ENCODE measurements around the gene TRAK2.

Gene TRAK2

GRCh38 chr2:201466050-201466675 is 14.9 kb upstream of the TRAK2 start:
- TF ChIP-seq, protein P1, sequence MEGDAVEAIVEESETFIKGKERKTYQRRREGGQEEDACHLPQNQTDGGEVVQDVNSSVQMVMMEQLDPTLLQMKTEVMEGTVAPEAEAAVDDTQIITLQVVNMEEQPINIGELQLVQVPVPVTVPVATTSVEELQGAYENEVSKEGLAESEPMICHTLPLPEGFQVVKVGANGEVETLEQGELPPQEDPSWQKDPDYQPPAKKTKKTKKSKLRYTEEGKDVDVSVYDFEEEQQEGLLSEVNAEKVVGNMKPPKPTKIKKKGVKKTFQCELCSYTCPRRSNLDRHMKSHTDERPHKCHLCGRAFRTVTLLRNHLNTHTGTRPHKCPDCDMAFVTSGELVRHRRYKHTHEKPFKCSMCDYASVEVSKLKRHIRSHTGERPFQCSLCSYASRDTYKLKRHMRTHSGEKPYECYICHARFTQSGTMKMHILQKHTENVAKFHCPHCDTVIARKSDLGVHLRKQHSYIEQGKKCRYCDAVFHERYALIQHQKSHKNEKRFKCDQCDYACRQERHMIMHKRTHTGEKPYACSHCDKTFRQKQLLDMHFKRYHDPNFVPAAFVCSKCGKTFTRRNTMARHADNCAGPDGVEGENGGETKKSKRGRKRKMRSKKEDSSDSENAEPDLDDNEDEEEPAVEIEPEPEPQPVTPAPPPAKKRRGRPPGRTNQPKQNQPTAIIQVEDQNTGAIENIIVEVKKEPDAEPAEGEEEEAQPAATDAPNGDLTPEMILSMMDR (IDR thresholded peaks at IDR 0.05; ENCODE audit: low read depth, low read length, missing control alignments): no peak
- no peak overlapping the region; the same call in 1 of the 2 replicates for H3K4me3 ChIP-seq (replicated peaks; ENCODE audit: low read depth, low read length)
- peak; percentile 71 for DNase-seq (ENCODE audit: extremely low read depth, low read depth)

- DNase-seq (ENCODE audit: extremely low read depth, low read depth): no peak
- TF ChIP-seq, protein P1 (IDR thresholded peaks at IDR 0.05; ENCODE audit: low read depth, low read length, missing control alignments): no peak
Measured at GRCh38 chr2:201465524-201465971, 14.3 kb upstream of the TRAK2 start.

GRCh38 chr2:201464547-201464946 is 13.3 kb upstream of the TRAK2 start:
- no peak overlapping the region for H3K4me3 ChIP-seq (replicated peaks; ENCODE audit: low read depth, low read length)
- TF ChIP-seq, protein P1 (IDR thresholded peaks at IDR 0.05; ENCODE audit: low read depth, low read length, missing control alignments): no peak
- DNase-seq (ENCODE audit: extremely low read depth, low read depth): no peak

More at GRCh38 chr2:201465524-201465971, 14.3 kb upstream of the TRAK2 start:
- no peak overlapping the region for H3K4me3 ChIP-seq (replicated peaks; ENCODE audit: low read depth, low read length)

DNA sequence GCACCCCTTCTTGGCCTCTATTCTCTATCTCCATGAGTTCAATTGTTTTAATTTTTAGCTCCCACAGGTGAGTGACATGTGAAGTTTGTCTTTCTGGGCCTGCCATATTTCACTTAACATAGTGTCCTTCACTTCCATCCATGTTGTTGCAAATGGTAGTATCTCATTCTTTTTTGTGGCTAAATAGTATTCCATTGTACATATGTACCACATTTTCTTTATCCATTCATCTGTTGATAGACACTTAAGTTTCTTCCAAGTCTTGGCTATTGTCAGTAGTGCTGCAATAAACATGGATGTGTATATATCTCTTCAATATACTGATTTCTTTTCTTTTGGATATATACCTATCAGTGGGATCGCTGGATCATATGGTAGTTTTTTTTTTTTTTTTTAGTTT is 9.3 kb upstream of the TRAK2 start:
- TF ChIP-seq, protein P1 (IDR thresholded peaks at IDR 0.05; ENCODE audit: low read depth, low read length, missing control alignments): no peak
- H3K4me3 ChIP-seq (replicated peaks; ENCODE audit: low read depth, low read length): no peak overlapping the region
- DNase-seq (ENCODE audit: extremely low read depth, low read depth): no peak

GRCh38 chr2:201458381-201458780 is 7.1 kb upstream of the TRAK2 start:
- H3K4me3 ChIP-seq (replicated peaks; ENCODE audit: low read depth, low read length): no peak overlapping the region
- DNase-seq (ENCODE audit: extremely low read depth, low read depth): no peak
- TF ChIP-seq, protein P1 (IDR thresholded peaks at IDR 0.05; ENCODE audit: low read depth, low read length, missing control alignments): no peak

DNA sequence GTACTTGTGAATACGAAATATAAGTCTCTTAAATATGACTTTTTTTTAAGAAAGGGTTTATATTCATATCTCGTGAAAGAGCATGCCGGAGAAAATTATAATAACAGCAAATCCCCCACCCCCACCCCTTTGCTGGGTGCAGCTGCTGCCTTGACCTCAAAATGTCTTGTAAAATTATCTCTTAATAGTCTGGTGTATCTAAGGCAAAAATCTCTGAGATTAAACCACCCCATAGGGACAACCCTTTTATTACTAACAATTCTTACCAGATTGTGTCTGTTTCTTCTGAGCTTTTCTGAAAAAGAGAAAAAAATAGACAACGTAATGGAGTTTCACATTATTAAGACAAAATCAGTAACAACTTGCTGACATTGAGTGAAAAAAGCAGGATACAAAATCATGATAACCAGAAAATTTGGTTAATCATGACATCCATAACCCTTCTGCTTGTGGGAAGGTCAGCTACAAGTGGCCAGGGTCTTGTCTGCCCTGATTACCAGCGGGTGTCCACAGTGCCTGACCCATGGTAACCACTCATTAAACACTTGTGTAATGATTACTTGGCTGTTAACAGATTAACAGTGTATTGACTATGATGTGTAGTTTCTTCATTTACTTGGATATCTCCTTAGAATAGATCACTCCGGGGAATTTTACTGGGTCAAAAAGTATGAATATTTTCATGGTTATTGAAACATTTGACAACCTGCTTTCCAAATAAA is 1.8 kb upstream of the TRAK2 start:
- TF ChIP-seq, protein P1 (IDR thresholded peaks at IDR 0.05; ENCODE audit: low read depth, low read length, missing control alignments): no peak
- H3K4me3 ChIP-seq (replicated peaks; ENCODE audit: low read depth, low read length): peak overlapping the region; percentile 99
- no peak for DNase-seq (ENCODE audit: extremely low read depth, low read depth)

Data from HFF-Myc (cell line).